ENCODE results near the gene TMEM255B.

The TMEM255B gene

DNA sequence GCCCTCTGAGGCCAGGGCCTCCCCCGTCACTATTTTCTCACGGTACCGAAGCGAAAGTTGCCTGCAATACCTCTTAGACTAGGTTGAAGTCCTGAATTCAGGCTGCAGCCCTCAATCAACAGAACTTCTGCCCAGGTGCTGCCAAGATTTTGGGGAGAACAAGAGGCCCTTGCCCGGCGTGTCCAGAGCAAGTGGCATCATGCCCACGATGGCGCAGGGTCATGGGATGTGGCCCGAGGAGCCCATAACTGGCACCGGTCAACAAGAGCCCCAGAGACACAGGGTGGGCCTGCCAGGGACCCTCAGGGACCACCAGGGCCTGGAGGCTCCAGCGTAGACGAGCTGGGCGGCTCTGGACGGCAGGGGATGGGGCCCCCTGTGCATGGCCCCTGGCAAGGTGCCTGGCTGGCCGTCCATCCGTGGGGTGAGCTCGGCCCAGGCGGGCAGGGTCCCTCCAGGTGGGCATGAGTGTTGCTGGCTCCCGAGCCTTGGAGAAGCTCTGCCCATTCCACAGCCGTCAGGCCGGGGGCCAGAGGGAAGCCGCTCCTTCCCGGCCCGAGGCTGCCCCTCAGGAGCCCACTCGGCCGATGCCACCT is 59.8 kb downstream of the TMEM255B start:
- Histone ChIP-seq H3K36me3 (ENCODE audit: insufficient read depth, low read length) (no peaks in the 10 kb centered on the region), H3K9me3 (ENCODE audit: insufficient read depth, low read depth, low read length) (no peaks in the 10 kb centered on the region), H2AFZ (ENCODE audit: low read length) (no peak overlapping the region), H3F3A (ENCODE audit: low read depth) (no peaks in the 10 kb centered on the region), H3K4me1 (ENCODE audit: insufficient read depth, low read length, poor library complexity, severe bottlenecking) (peaks cover 4% of the 10 kb centered on the region), H3K27me3 (ENCODE audit: insufficient read depth, low read length, poor library complexity, severe bottlenecking) (no peaks in the 10 kb centered on the region), H4K20me1 (ENCODE audit: insufficient read depth, low read length, poor library complexity, severe bottlenecking) (no peaks in the 10 kb centered on the region), H3K4me3 (ENCODE audit: low read length, poor library complexity, severe bottlenecking) (no peak overlapping the region), H3K9me2 (replicated peaks; ENCODE audit: low read depth, low read length) (no peaks in the 10 kb centered on the region), H3K79me2 (ENCODE audit: insufficient read depth, low read length) (no peaks in the 10 kb centered on the region), H3K9ac (ENCODE audit: low read depth, low read length, poor library complexity, severe bottlenecking) (no peak overlapping the region), H3K4me2 (ENCODE audit: low read depth, low read length, poor library complexity, severe bottlenecking) (no peak overlapping the region)
- TF ChIP-seq, protein P1, sequence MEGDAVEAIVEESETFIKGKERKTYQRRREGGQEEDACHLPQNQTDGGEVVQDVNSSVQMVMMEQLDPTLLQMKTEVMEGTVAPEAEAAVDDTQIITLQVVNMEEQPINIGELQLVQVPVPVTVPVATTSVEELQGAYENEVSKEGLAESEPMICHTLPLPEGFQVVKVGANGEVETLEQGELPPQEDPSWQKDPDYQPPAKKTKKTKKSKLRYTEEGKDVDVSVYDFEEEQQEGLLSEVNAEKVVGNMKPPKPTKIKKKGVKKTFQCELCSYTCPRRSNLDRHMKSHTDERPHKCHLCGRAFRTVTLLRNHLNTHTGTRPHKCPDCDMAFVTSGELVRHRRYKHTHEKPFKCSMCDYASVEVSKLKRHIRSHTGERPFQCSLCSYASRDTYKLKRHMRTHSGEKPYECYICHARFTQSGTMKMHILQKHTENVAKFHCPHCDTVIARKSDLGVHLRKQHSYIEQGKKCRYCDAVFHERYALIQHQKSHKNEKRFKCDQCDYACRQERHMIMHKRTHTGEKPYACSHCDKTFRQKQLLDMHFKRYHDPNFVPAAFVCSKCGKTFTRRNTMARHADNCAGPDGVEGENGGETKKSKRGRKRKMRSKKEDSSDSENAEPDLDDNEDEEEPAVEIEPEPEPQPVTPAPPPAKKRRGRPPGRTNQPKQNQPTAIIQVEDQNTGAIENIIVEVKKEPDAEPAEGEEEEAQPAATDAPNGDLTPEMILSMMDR (conservative IDR thresholded peaks at IDR 0.05; ENCODE audit: low read length): no peak

DNA sequence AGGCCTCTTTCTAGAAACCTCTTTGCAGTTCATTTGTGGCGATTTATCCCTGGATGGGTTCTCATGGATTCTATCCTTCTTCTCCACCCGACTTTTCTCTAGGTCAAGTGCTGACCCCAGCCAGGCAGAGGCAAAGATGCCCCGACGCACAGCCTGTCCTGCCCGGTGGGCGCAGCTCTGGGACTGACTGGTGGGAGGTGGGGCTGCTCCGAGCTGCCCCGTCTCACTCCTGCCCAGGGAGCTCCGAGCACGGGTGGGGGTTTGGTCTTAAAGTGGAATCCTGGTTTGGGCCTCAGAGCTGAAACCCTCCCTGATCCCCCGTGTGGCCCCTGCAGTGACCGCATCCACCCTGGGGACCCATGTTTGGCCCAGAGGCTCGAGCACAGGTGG is 60.3 kb downstream of the TMEM255B start:
- Histone ChIP-seq H3K27me3 (ENCODE audit: insufficient read depth, low read length, poor library complexity, severe bottlenecking) (no peaks in the 10 kb centered on the region), H3K9me3 (ENCODE audit: insufficient read depth, low read depth, low read length) (no peaks in the 10 kb centered on the region), H4K20me1 (ENCODE audit: insufficient read depth, low read length, poor library complexity, severe bottlenecking) (no peaks in the 10 kb centered on the region), H3K79me2 (ENCODE audit: insufficient read depth, low read length) (no peaks in the 10 kb centered on the region), H2AFZ (ENCODE audit: low read length) (no peak overlapping the region), H3K9ac (ENCODE audit: low read depth, low read length, poor library complexity, severe bottlenecking) (no peak overlapping the region), H3K9me2 (replicated peaks; ENCODE audit: low read depth, low read length) (no peaks in the 10 kb centered on the region), H3K4me2 (ENCODE audit: low read depth, low read length, poor library complexity, severe bottlenecking) (no peak overlapping the region), H3F3A (ENCODE audit: low read depth) (no peaks in the 10 kb centered on the region), H3K36me3 (ENCODE audit: insufficient read depth, low read length) (no peaks in the 10 kb centered on the region), H3K4me1 (ENCODE audit: insufficient read depth, low read length, poor library complexity, severe bottlenecking) (peaks cover 4% of the 10 kb centered on the region), H3K4me3 (ENCODE audit: low read length, poor library complexity, severe bottlenecking) (no peak overlapping the region)
- no peak for TF ChIP-seq EZH2phosphoT487 (IDR thresholded peaks at IDR 0.05; ENCODE audit: borderline replicate concordance)

DNA sequence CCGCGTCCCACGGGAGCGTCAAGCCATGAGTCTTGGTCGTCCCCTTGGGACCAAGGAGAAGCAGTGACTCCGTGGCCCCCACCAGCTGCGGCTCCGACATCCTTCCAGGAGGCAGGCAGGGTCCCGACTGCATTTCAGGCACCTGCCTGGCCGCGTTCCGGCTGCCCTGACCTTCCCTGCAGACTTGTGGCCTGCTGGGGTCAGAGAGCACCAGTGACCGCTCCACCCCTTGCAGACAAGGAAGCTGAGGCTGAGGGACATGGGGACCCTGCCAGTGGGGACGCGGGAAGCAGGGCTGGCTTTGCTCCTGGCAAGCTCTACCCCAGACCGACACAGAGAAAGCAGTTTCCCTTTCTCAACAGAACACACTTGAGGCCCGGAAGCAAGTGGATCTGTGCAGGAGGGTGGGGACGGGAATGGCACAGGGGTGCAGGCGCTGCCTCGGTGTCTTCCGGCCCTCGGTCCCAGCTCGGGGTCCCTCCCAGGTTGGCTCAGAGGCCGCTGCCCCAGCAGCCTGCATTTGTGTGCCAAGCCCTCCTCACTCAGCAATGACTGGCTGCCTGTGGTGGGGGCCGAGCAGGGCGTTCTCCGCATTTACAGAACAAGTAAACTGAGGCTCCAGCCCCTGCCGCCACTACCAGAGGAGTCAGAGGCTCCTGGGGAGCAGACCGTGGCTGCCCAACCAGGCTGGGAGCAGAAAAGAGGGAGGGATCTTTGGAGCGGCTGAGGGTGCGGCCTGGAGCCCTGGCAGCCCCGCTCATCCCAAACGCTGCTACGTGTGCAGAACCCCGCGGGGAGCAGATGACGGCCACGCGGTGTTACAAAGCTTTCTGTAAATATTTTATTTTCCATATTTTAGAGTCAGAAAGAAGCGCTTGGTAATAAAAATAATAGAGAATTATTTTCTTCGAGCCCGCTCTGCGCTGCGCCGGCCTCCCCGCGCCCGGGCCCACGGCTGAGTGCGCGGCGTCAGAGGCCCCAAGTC is 61.0 kb downstream of the TMEM255B start:
- no peak overlapping the region for H2AFZ ChIP-seq (ENCODE audit: low read length)
- H3K36me3 ChIP-seq (ENCODE audit: insufficient read depth, low read length): no peaks in the 10 kb centered on the region
- H3K9ac ChIP-seq (ENCODE audit: low read depth, low read length, poor library complexity, severe bottlenecking): no peak overlapping the region
- no peaks in the 10 kb centered on the region for H3F3A ChIP-seq (ENCODE audit: low read depth)
- H3K4me3 ChIP-seq (ENCODE audit: low read length, poor library complexity, severe bottlenecking): no peak overlapping the region
- H3K9me2 ChIP-seq (replicated peaks; ENCODE audit: low read depth, low read length): no peaks in the 10 kb centered on the region
- H3K4me2 ChIP-seq (ENCODE audit: low read depth, low read length, poor library complexity, severe bottlenecking): no peak overlapping the region
- H3K79me2 ChIP-seq (ENCODE audit: insufficient read depth, low read length): no peaks in the 10 kb centered on the region
- H3K4me1 ChIP-seq (ENCODE audit: insufficient read depth, low read length, poor library complexity, severe bottlenecking): peaks cover 4% of the 10 kb centered on the region
- TF ChIP-seq EZH2phosphoT487 (IDR thresholded peaks at IDR 0.05; ENCODE audit: borderline replicate concordance): no peak
- TF ChIP-seq, protein P1 (conservative IDR thresholded peaks at IDR 0.05; ENCODE audit: low read length): no peak
- H3K27me3 ChIP-seq (ENCODE audit: insufficient read depth, low read length, poor library complexity, severe bottlenecking): no peaks in the 10 kb centered on the region
- no peaks in the 10 kb centered on the region for H4K20me1 ChIP-seq (ENCODE audit: insufficient read depth, low read length, poor library complexity, severe bottlenecking)
- no peaks in the 10 kb centered on the region for H3K9me3 ChIP-seq (ENCODE audit: insufficient read depth, low read depth, low read length)
